Fibroblast of lung (primary cell): ENCODE results near the gene BTBD9. TPM values are rescaled to one million over a fixed set of nuclear protein-coding genes. Genes with fewer than 3 reads are reported as not detected.

Experiments
- DNase-seq, 2 donors: peaks; one replicate each; pipeline versions ENCODE4 v3.0.0 to v3.0.0-alpha.2; 2010; ENCODE audit warnings: low read depth in 2 of 2
- H2AFZ ChIP-seq: 2 replicates; pipeline ENCODE4 v1.5.1; 2012; ENCODE audit warnings: low read length, control low read depth, inconsistent platforms
- H3K27ac ChIP-seq: 2 replicates; pipeline ENCODE4 v1.5.1; 2011; ENCODE audit warnings: low read length, control low read depth; ENCODE audit not compliant: insufficient read depth
- H3K27me3 ChIP-seq: 2 replicates; pipeline ENCODE4 v1.5.1; 2011; ENCODE audit warnings: mild to moderate bottlenecking, low read length; ENCODE audit not compliant: control insufficient read depth, insufficient read depth
- H3K36me3 ChIP-seq: 2 replicates; pipeline ENCODE4 v1.5.1; 2011; ENCODE audit warnings: low read length; ENCODE audit not compliant: control insufficient read depth, insufficient read depth
- H3K4me1 ChIP-seq: 2 replicates; pipeline ENCODE4 v1.5.1; 2011; ENCODE audit warnings: low read length; ENCODE audit not compliant: control insufficient read depth, insufficient read depth; ENCODE audit errors: extremely low read depth
- H3K4me2 ChIP-seq: 2 replicates; pipeline ENCODE4 v1.5.1; 2011; ENCODE audit warnings: low read length, control low read depth; ENCODE audit not compliant: insufficient read depth; ENCODE audit errors: extremely low read depth
- H3K4me3 ChIP-seq, 4 experiments: fragments of 200-600 bp in 1 of 4; sonication (generic) in 1 of 4; replicated peaks in 1 of 4; 2 replicates each; pipeline ENCODE4 v1.5.1; 2011 to 2016; ENCODE audit warnings: low read length in 4 of 4, low read depth in 3 of 4, mild to moderate bottlenecking in 3 of 4, control low read depth in 2 of 4, inconsistent platforms in 1 of 4, mixed read lengths in 1 of 4; ENCODE audit not compliant: insufficient read depth in 1 of 4; ENCODE audit errors: control extremely low read depth in 1 of 4
- H3K79me2 ChIP-seq: 2 replicates; pipeline ENCODE4 v1.5.1; 2012; ENCODE audit warnings: mild to moderate bottlenecking, low read length, inconsistent platforms; ENCODE audit not compliant: control insufficient read depth, insufficient read depth
- H3K9ac ChIP-seq: 2 replicates; pipeline ENCODE4 v1.5.1; 2011; ENCODE audit warnings: mild to moderate bottlenecking, low read length, control low read depth; ENCODE audit not compliant: insufficient read depth
- H3K9me3 ChIP-seq: 2 replicates; pipeline ENCODE4 v1.5.1; 2012; ENCODE audit warnings: low read depth, low read length; ENCODE audit not compliant: control insufficient read depth, insufficient read depth
- H4K20me1 ChIP-seq: 2 replicates; pipeline ENCODE4 v1.5.1; 2011; ENCODE audit warnings: low read length; ENCODE audit not compliant: control insufficient read depth, insufficient read depth; ENCODE audit errors: extremely low read depth
- CTCF ChIP-seq, 2 donors: IDR thresholded peaks in 1 of 2; conservative IDR thresholded peaks in 1 of 2; 1 replicate in 1 of 2; 2 replicates in 1 of 2; pipeline ENCODE4 v1.5.1; 2011 to 2012; ENCODE audit warnings: low read length in 2 of 2, control low read depth in 1 of 2, inconsistent platforms in 1 of 2, low read depth in 1 of 2, mild to moderate bottlenecking in 1 of 2
- EZH2 ChIP-seq: IDR thresholded peaks from 2 replicates; pipeline ENCODE4 v1.5.1; 2012; ENCODE audit warnings: low read length, control low read depth, mild to moderate bottlenecking; ENCODE audit errors: missing control alignments
- polyA plus RNA-seq, 2 donors: library from polyadenylated mRNA; depleted of rRNA in 1 of 2; stranded (reverse) in 1 of 2; unstranded in 1 of 2; fragments of >200 nt; gene quantifications; 2 replicates each; pipeline ENCODE4 v1.2.1, GENCODE V29; 2011 to 2012; ENCODE audit warnings: missing spikeins in 1 of 2
- total RNA-seq: library from RNA; depleted of rRNA; stranded (reverse); fragments of >200 nt; gene quantifications from 2 replicates; pipeline ENCODE4 v1.2.1, GENCODE V29; 2014

The BTBD9 gene
- total and polyA plus RNA-seq, 2 donors (not counting 1 experiment from before 2014, with no cell fraction given): 7.7 to 13.4 TPM

GRCh38 chr6:38493931-38494547, 145.7 kb downstream of the BTBD9 start:
- H4K20me1 ChIP-seq: no peaks in the 10 kb centered on the region
- H3K4me3 ChIP-seq: no peak overlapping the region
- no peaks in the 10 kb centered on the region for H3K79me2 ChIP-seq
- H3K9ac ChIP-seq: no peak overlapping the region
- H3K4me2 ChIP-seq: no peak overlapping the region
- no peak for TF ChIP-seq EZH2
- TF ChIP-seq CTCF (conservative IDR thresholded peaks at IDR 0.05 in 1 of 2, IDR thresholded peaks at IDR 0.05 in 1 of 2; ENCODE audit: low read depth in 1 of 2, low read length in 2 of 2): peak; percentile 80 to 82
- no peaks in the 10 kb centered on the region for H3K9me3 ChIP-seq
- no peaks in the 10 kb centered on the region for H3K27me3 ChIP-seq
- H3K4me1 ChIP-seq: no peaks in the 10 kb centered on the region
- DNase-seq: peak; percentile 54 to 83
- no peak overlapping the region for H2AFZ ChIP-seq
- no peak overlapping the region for H3K27ac ChIP-seq
- H3K36me3 ChIP-seq: no peaks in the 10 kb centered on the region

GRCh38 chr6:38492031-38492430, 147.7 kb downstream of the BTBD9 start:
- DNase-seq: no peak
- Histone ChIP-seq H3K9ac (no peak overlapping the region), H3K36me3 (no peaks in the 10 kb centered on the region), H4K20me1 (no peaks in the 10 kb centered on the region), H3K4me2 (no peak overlapping the region), H3K79me2 (no peaks in the 10 kb centered on the region), H3K27me3 (no peaks in the 10 kb centered on the region), H3K4me1 (no peaks in the 10 kb centered on the region), H3K4me3 (no peak overlapping the region), H2AFZ (no peak overlapping the region), H3K27ac (no peak overlapping the region), H3K9me3 (no peaks in the 10 kb centered on the region)
- TF ChIP-seq CTCF (conservative IDR thresholded peaks at IDR 0.05 in 1 of 2, IDR thresholded peaks at IDR 0.05 in 1 of 2; ENCODE audit: low read depth in 1 of 2, low read length in 2 of 2) (no peak), EZH2 (no peak)

- Histone ChIP-seq H4K20me1 (no peaks in the 10 kb centered on the region), H3K4me3 (no peak overlapping the region), H3K36me3 (no peaks in the 10 kb centered on the region), H2AFZ (no peak overlapping the region), H3K9ac (no peak overlapping the region), H3K27ac (no peak overlapping the region), H3K4me2 (no peak overlapping the region), H3K9me3 (no peaks in the 10 kb centered on the region), H3K27me3 (no peaks in the 10 kb centered on the region), H3K79me2 (no peaks in the 10 kb centered on the region), H3K4me1 (no peaks in the 10 kb centered on the region)
- TF ChIP-seq CTCF (conservative IDR thresholded peaks at IDR 0.05 in 1 of 2, IDR thresholded peaks at IDR 0.05 in 1 of 2; ENCODE audit: low read depth in 1 of 2, low read length in 2 of 2): no peak
- no peak for TF ChIP-seq EZH2
- DNase-seq: peak; percentile 68 to 82
Observed at GRCh38 chr6:38489951-38490350, 149.8 kb downstream of the BTBD9 start.
